Choroid plexus epithelial cell (primary cell): ENCODE data around the gene SPATS2L.

Source experiments
- DNase-seq: peaks from one replicate; pipeline ENCODE4 v3.0.0-alpha.2; 2010; ENCODE audit warnings: low read depth
- H3K4me3 ChIP-seq: 2 replicates; pipeline ENCODE4 v1.5.1; 2011; ENCODE audit warnings: low read depth, mild to moderate bottlenecking, control low read depth, low read length, moderate library complexity
- TF ChIP-seq, protein P1 (sequence below): conservative IDR thresholded peaks from 2 replicates; pipeline ENCODE4 v1.5.1; 2011; ENCODE audit warnings: low read depth, mild to moderate bottlenecking, control low read depth, inconsistent platforms, low read length, moderate library complexity

SPATS2L gene

DNA sequence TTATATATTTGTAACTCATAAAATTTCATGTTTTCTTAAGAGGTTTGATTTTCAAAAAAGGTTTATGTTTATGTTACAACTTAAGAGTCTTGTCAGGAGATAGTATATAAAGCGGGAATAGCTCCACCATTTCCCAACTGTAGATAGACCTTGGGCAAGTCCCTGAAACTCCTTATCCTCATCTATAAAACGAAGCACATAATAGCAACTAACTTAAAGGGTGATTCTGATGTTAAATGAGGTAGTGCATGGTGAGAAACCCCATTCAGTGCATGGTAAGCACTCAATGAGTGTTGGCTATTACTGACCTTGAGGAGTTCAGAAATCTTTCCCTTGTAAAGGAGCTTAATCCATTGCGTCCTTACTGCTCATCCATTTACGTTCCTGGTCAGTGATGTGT lies 169.3 kb downstream of the SPATS2L start:
- no peak overlapping the region for H3K4me3 ChIP-seq
- TF ChIP-seq, protein P1, sequence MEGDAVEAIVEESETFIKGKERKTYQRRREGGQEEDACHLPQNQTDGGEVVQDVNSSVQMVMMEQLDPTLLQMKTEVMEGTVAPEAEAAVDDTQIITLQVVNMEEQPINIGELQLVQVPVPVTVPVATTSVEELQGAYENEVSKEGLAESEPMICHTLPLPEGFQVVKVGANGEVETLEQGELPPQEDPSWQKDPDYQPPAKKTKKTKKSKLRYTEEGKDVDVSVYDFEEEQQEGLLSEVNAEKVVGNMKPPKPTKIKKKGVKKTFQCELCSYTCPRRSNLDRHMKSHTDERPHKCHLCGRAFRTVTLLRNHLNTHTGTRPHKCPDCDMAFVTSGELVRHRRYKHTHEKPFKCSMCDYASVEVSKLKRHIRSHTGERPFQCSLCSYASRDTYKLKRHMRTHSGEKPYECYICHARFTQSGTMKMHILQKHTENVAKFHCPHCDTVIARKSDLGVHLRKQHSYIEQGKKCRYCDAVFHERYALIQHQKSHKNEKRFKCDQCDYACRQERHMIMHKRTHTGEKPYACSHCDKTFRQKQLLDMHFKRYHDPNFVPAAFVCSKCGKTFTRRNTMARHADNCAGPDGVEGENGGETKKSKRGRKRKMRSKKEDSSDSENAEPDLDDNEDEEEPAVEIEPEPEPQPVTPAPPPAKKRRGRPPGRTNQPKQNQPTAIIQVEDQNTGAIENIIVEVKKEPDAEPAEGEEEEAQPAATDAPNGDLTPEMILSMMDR = no peak
- DNase-seq = no peak

DNA sequence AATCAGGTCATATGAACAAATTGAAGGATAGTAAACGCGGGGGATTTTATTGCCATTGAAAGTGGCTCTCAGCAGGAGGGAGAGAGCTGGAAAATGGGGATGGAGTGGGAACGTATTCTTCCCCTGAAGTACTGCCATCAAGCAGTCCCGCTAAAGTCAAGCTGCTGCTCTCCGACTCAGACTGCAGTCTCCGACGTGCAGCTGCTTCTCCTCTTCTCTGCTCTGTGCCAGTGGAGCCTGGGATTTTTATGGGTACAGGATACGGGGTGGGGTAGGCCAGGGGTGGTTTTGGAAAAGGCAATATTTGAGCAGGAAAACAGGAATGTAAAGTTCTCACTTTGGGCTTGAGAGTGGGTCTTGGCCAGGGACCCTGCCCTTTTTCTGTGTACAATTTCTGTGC lies 170.3 kb downstream of the SPATS2L start:
- no peak overlapping the region for H3K4me3 ChIP-seq
- DNase-seq = no peak
- TF ChIP-seq, protein P1 = no peak

- TF ChIP-seq, protein P1 = no peak
- no peak overlapping the region for H3K4me3 ChIP-seq
- DNase-seq = no peak
These were observed 171.2 kb downstream of the SPATS2L start for GRCh38 chr2:200477667-200478131.

- TF ChIP-seq, protein P1 = no peak
- peak; percentile 87 for DNase-seq
- H3K4me3 ChIP-seq = no peak overlapping the region
These were observed 173.3 kb downstream of the SPATS2L start for GRCh38 chr2:200479692-200480265.

DNA sequence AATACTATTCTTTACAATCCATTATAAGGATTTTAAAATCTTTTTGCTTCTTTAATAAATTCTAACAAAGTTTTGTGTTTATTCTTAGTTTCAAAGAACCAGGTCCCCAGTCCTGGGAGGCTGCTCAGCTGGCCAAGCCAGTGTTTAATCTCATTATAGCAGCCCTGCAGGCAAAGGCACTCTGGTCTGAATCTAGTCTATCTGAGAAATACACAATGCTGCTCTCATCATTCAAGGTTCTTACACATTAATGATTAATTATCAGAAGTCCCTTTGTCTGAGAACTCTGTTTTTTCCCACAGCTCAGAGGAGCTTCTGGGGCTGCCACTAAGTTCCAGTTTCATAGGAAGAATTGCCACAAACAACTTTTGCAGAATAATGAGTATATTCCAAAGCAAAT lies 175.7 kb downstream of the SPATS2L start:
- TF ChIP-seq, protein P1 = no peak
- H3K4me3 ChIP-seq = no peak overlapping the region
- no peak for DNase-seq

- peak; percentile 52 for DNase-seq
- H3K4me3 ChIP-seq = no peak overlapping the region
- TF ChIP-seq, protein P1 = peak; percentile 63
These were observed 177.3 kb downstream of the SPATS2L start for GRCh38 chr2:200483729-200484198.

- DNase-seq = no peak
- no peak overlapping the region for H3K4me3 ChIP-seq
- TF ChIP-seq, protein P1 = no peak
These were observed 178.4 kb downstream of the SPATS2L start for GRCh38 chr2:200484934-200485333.
